Osteocyte (in vitro differentiated cells): Measurements from ENCODE around the gene IRS2. TPM values are rescaled to one million over a fixed set of nuclear protein-coding genes. Genes with fewer than 3 reads are reported as not detected.

Experiments used
- DNase-seq: peaks from one replicate; pipeline ENCODE4 v3.0.0; 2021; ENCODE audit warnings: mixed read lengths; ENCODE audit not compliant: unreplicated experiment; ENCODE audit errors: extremely low spot score
- H3K27ac Mint-ChIP-seq: one replicate; pipeline ENCODE4 v1.8.0; 2021; ENCODE audit warnings: mild to moderate bottlenecking, mixed read lengths; ENCODE audit not compliant: unreplicated experiment
- H3K27me3 Mint-ChIP-seq: one replicate; pipeline ENCODE4 v1.8.0; 2021; ENCODE audit warnings: mixed read lengths; ENCODE audit not compliant: unreplicated experiment
- H3K36me3 Mint-ChIP-seq: one replicate; pipeline ENCODE4 v1.8.0; 2021; ENCODE audit warnings: mixed read lengths; ENCODE audit not compliant: unreplicated experiment
- H3K4me1 Mint-ChIP-seq: one replicate; pipeline ENCODE4 v1.8.0; 2021; ENCODE audit warnings: mixed read lengths; ENCODE audit not compliant: unreplicated experiment
- H3K4me3 Mint-ChIP-seq: one replicate; pipeline ENCODE4 v1.8.0; 2021; ENCODE audit warnings: mild to moderate bottlenecking, moderate library complexity, mixed read lengths; ENCODE audit not compliant: unreplicated experiment
- H3K9me3 Mint-ChIP-seq: one replicate; pipeline ENCODE4 v1.8.0; 2021; ENCODE audit warnings: mixed read lengths; ENCODE audit not compliant: unreplicated experiment
- total RNA-seq: library from RNA; stranded (reverse); gene quantifications from 2 replicates; pipeline ENCODE4 v1.2.1, GENCODE V29; 2021
- TF ChIP-seq, protein P1 (sequence below): fragments of 200-600 bp; sonication (generic); IDR thresholded peaks from 2 replicates; pipeline ENCODE4 v1.5.0; 2021; ENCODE audit warnings: antibody characterized with exemption, mild to moderate bottlenecking, moderate library complexity

Gene IRS2
- total RNA-seq, 1 donor from 2014 or later: 52.3 TPM

GRCh38 chr13:109809216-109809932, 23.0 kb upstream of the IRS2 start:
- TF ChIP-seq, protein P1, sequence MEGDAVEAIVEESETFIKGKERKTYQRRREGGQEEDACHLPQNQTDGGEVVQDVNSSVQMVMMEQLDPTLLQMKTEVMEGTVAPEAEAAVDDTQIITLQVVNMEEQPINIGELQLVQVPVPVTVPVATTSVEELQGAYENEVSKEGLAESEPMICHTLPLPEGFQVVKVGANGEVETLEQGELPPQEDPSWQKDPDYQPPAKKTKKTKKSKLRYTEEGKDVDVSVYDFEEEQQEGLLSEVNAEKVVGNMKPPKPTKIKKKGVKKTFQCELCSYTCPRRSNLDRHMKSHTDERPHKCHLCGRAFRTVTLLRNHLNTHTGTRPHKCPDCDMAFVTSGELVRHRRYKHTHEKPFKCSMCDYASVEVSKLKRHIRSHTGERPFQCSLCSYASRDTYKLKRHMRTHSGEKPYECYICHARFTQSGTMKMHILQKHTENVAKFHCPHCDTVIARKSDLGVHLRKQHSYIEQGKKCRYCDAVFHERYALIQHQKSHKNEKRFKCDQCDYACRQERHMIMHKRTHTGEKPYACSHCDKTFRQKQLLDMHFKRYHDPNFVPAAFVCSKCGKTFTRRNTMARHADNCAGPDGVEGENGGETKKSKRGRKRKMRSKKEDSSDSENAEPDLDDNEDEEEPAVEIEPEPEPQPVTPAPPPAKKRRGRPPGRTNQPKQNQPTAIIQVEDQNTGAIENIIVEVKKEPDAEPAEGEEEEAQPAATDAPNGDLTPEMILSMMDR: no peak
- Mint-ChIP-seq H3K9me3 (no peaks in the 10 kb centered on the region), H3K36me3 (no peaks in the 10 kb centered on the region), H3K27me3 (peaks cover 4% of the 10 kb centered on the region), H3K4me1 (no peaks in the 10 kb centered on the region), H3K27ac (no peak overlapping the region), H3K4me3 (no peak overlapping the region)
- DNase-seq: no peak

DNA sequence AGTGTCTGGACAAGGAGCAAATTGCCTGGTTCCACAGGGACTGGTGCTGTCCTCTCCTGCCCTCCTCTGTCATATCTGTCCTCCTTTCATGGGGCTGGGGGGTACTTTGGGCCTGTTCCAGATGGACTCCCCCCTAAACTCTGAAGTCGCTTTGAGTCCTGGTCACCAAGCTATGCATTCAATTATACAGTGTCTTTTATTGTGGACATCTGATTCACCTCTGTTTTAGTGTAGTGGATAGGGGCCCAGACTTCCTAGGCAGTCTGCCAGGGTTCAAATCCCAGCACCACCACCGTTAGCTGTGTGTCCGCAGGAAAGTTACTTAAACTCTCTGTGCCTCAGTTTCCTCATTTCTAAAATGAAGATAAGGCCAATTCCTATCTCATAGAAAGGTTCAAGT, 21.0 kb upstream of the IRS2 start:
- Mint-ChIP-seq H3K27me3 (peaks cover 10% of the 10 kb centered on the region), H3K36me3 (no peaks in the 10 kb centered on the region), H3K4me1 (no peaks in the 10 kb centered on the region), H3K9me3 (no peaks in the 10 kb centered on the region), H3K27ac (no peak overlapping the region), H3K4me3 (no peak overlapping the region)
- no peak for DNase-seq
- TF ChIP-seq, protein P1: no peak

- H3K4me1 Mint-ChIP-seq: no peaks in the 10 kb centered on the region
- no peak for DNase-seq
- peaks cover 10% of the 10 kb centered on the region for H3K27me3 Mint-ChIP-seq
- no peak overlapping the region for H3K27ac Mint-ChIP-seq
- H3K9me3 Mint-ChIP-seq: no peaks in the 10 kb centered on the region
- no peaks in the 10 kb centered on the region for H3K36me3 Mint-ChIP-seq
- TF ChIP-seq, protein P1: no peak
- H3K4me3 Mint-ChIP-seq: no peak overlapping the region
Measured at GRCh38 chr13:109804654-109805053, 18.3 kb upstream of the IRS2 start.

- TF ChIP-seq, protein P1: no peak
- no peaks in the 10 kb centered on the region for H3K36me3 Mint-ChIP-seq
- no peak overlapping the region for H3K4me3 Mint-ChIP-seq
- H3K27me3 Mint-ChIP-seq: peaks cover 10% of the 10 kb centered on the region
- no peak overlapping the region for H3K27ac Mint-ChIP-seq
- no peaks in the 10 kb centered on the region for H3K4me1 Mint-ChIP-seq
- no peaks in the 10 kb centered on the region for H3K9me3 Mint-ChIP-seq
- no peak for DNase-seq
Measured at GRCh38 chr13:109803825-109804224, 17.4 kb upstream of the IRS2 start.

GRCh38 chr13:109802936-109803335, 16.6 kb upstream of the IRS2 start:
- DNase-seq: no peak
- Mint-ChIP-seq H3K27me3 (peaks cover 12% of the 10 kb centered on the region), H3K4me3 (no peak overlapping the region), H3K36me3 (no peaks in the 10 kb centered on the region), H3K9me3 (no peaks in the 10 kb centered on the region), H3K27ac (no peak overlapping the region), H3K4me1 (no peaks in the 10 kb centered on the region)
- TF ChIP-seq, protein P1: no peak
